HPDE6-E6E7 (cell line): ENCODE data around the gene TUBG2.
A peak's percentile ranks its signal among the peaks of the same experiment; 100 is the strongest.
"Not testable (repeated sequence)": the region's sequence is repeated elsewhere in the genome, so short reads cannot be mapped to it uniquely, and the experiment has no call there.

Source experiments
- DNase-seq: peaks from one replicate; pipeline ENCODE4 v3.0.0; 2011; ENCODE audit warnings: missing footprints; ENCODE audit errors: extremely low spot score

The TUBG2 gene

DNA sequence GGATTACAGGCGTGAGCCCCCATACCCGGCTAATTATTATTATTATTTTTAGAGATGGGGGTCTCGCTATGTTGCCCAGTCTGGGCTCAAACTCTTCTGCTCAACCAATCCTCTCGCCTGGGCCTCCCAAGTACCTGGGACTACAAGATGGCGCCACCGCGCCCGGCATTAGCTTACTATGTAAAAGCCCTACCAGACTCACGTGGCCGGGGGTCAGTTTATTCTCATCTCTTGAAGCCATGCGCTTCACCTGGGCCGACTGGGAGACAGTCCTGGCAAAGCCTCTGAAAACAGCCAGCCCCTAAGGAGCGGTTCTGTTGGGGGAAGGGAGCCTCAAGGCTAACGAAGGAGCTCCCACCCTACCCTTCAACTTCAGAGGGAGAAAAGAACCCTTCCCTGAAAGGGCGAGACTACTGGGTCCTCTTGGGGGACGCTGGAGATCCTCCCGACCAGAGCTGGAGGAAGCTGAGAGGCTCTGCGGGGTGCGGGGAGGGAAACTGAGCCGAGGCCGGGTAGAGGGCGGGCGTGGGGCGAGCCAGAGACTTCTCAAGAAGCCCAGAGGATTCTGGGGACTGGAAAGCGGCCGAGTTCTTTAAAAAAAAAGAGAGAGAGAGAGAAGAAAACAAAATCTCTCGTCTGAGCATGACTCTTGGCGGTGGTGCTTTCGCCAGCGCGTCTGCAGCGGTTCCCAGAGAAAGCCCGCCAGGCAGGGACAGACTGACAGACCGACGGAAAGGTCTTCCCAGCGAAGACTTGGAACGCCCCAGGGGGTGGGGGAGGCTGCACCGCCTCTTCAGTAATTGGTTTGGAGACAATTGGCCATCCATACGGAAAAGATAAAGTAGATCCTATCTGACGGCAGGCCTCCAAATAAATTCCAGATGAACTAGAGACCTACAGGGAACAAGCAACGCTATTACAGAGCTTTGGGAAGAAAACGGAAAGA is 5.6 kb upstream of the TUBG2 start:
- no peak for DNase-seq

GRCh38 chr17:42655528-42655927 is 3.6 kb upstream of the TUBG2 start:
- no peak for DNase-seq

- DNase-seq, result no peak
Observed at GRCh38 chr17:42657824-42658588, 1.1 kb upstream of the TUBG2 start.

GRCh38 chr17:42659932-42660274 is 819 bp downstream of the TUBG2 start:
- DNase-seq, result not testable (repeated sequence)

DNA sequence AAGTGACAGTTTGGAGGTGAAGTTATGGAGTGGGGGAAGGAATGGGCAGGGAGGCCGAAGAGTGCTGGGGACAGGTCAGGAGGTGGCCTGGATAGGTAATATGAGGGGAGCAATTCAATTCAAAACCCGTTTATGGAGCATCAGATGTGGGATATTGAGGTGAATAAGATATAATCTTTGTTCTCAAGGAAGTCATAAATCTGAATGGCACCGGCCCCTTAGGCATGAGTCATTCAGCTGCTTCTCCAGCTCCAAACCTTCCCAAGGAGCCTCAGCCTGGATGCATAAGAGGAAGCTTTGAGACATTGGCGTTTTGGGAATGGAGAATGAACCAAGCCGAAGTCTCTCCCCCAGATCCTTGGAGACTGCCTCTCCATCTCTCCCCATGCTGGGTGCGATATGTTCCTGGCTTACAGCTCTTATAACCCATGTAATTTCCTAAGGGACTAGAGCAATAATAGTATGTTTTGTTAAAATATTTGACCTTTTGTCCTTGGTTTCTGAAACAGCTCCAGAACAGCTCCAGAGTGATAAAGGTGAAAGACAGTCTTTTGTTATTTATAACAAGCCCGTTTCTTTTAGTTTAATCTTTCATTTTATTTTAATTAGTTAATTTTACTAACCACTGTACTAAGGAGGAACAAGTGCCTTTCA is 1.7 kb downstream of the TUBG2 start:
- DNase-seq, result no peak

DNA sequence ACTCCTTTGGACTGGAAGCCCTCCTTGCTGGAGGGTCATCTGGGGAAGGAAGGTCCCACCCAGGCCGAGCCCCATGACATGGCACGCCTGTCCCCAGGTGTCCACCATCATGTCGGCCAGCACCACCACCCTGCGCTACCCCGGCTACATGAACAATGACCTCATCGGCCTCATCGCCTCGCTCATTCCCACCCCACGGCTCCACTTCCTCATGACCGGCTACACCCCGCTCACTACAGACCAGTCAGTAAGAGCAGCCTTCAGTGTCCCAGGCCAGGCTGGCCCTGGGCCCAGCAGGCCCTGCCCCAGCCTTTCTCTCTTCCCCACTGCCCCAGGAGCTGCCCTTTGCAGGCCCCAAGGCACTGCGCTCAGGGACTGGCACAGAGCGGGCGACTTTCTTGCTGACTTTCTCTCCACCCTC is 6.5 kb downstream of the TUBG2 start:
- DNase-seq, result no peak

DNA sequence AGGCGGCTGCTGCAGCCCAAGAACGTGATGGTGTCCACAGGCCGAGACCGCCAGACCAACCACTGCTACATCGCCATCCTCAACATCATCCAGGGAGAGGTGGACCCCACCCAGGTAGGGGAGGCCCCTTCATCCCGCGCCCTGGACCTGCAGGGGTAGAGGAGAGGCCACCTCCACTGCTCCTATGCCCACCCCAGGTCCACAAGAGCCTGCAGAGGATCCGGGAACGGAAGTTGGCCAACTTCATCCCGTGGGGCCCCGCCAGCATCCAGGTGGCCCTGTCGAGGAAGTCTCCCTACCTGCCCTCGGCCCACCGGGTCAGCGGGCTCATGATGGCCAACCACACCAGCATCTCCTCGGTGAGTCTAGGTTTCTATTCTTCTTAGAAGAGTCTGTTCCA is 7.0 kb downstream of the TUBG2 start:
- not testable (repeated sequence) for DNase-seq

DNA sequence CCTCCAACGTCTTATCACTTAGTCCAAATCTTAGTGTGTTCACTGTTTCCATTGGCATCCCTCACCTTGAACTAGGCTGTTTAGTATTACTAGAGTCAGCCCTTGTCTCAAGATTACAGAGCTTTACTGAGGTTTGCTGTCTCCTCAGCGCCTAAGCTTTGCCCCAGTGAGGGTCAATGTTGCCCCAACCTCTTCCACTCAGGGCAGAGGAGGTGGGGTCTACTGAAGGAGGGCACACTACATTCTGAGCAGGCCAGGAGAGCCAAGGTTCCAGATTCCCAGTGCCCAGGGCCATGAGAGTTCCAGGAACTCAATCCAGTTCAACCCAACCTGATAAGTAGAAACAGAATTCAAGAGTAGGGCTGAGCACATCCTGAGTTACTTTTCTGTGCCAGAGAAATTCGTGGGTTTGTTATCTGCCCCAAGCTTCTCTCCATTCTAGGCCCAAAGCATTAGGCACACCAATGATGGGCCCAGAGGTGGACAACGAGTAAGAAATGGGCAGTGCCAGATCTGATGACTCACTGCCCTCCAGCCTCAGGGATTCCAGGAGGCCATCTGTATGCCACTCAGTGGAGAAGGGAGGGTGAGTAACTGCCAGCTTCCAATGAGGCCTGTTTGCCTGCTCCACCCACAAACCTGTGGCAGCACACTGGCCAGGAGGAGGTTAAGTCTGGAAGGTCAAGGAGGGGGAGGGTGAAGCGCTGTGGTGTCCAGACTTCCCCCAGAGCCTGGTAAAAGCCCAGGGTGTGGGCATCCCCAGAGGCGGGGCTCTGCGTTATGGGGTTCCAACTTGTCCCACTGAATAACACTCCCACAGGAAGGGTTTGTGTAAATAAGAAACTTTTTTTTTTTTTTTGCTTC is 8.2 kb downstream of the TUBG2 start:
- peak; percentile 98 for DNase-seq

GRCh38 chr17:42669705-42669976 is 10.6 kb downstream of the TUBG2 start:
- no peak for DNase-seq

- no peak for DNase-seq
Observed at GRCh38 chr17:42669977-42670788, 11.1 kb downstream of the TUBG2 start.

GRCh38 chr17:42670789-42671657 is 11.9 kb downstream of the TUBG2 start:
- no peak for DNase-seq

- DNase-seq, result no peak
Observed at GRCh38 chr17:42672038-42672437, 13.0 kb downstream of the TUBG2 start.

- DNase-seq, result no peak
Observed at GRCh38 chr17:42673266-42673884, 14.3 kb downstream of the TUBG2 start.

GRCh38 chr17:42673885-42674754 is 15.0 kb downstream of the TUBG2 start:
- DNase-seq, result no peak

GRCh38 chr17:42674755-42675347 is 15.8 kb downstream of the TUBG2 start:
- DNase-seq, result no peak

- DNase-seq, result no peak
Observed at GRCh38 chr17:42675348-42675964, 16.4 kb downstream of the TUBG2 start.

DNA sequence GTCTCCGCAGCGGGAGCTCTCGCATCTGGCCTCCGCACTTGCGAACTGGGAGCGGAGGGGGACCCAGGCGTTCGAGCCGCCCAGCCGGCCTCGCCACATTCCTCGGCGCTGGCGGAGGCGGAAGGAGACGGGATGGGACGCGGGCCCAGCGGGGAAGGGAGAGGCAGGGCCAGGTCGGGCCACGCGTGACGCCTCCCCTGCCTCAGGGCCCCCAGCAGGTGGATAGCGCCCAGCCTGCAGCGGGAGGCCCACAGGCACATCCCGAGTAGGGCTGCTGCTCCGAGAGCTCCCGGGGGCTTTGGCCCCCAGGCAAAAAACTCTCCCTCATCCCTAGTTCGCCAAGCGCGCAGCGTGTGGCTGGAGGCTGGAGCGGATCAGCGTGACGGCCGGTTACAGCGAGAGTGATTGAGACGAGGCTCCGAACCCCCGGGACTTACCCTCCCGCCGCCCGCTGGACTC is 16.9 kb downstream of the TUBG2 start:
- DNase-seq, result no peak
